Bronchial epithelial cell (primary cell): ENCODE data around the gene SEC22A. TPM values are rescaled to one million over a fixed set of nuclear protein-coding genes. Genes with fewer than 3 reads are reported as not detected.

Experiments used
- DNase-seq: peaks from one replicate; pipeline ENCODE4 v3.0.0-alpha.2; 2010; ENCODE audit warnings: low read depth
- FAIRE-seq: peaks from 2 replicates; lab custom pipeline; 2011; peaks lifted over from hg19 to GRCh38; lab: Jason Lieb, UNC
- H3K27me3 ChIP-seq: 2 replicates; pipeline ENCODE4 v1.5.1; 2011; ENCODE audit warnings: low read length; ENCODE audit not compliant: control insufficient read depth, insufficient read depth
- H3K36me3 ChIP-seq: 2 replicates; pipeline ENCODE4 v1.5.1; 2011; ENCODE audit warnings: low read length; ENCODE audit not compliant: control insufficient read depth, insufficient read depth
- H3K4me3 ChIP-seq: 2 replicates; pipeline ENCODE4 v1.5.1; 2011; ENCODE audit warnings: mild to moderate bottlenecking, low read depth, low read length, control low read depth
- total RNA-seq: library from RNA; depleted of rRNA; stranded (reverse); fragments of >200 nt; gene quantifications from 2 replicates; pipeline ENCODE4 v1.2.1, GENCODE V29; 2014
- TF ChIP-seq, protein P1 (sequence below): IDR thresholded peaks from 2 replicates; pipeline ENCODE4 v1.5.1; 2011; ENCODE audit warnings: mild to moderate bottlenecking, moderate library complexity, low read length, control low read depth, inconsistent platforms; ENCODE audit not compliant: insufficient read depth, severe bottlenecking

The SEC22A gene
- total RNA-seq, 1 donor from 2014 or later, result 44.0 TPM

- no peak for FAIRE-seq
- Histone ChIP-seq H3K4me3 (no peak overlapping the region), H3K27me3 (no peaks in the 10 kb centered on the region), H3K36me3 (no peaks in the 10 kb centered on the region)
- no peak for DNase-seq
- TF ChIP-seq, protein P1, sequence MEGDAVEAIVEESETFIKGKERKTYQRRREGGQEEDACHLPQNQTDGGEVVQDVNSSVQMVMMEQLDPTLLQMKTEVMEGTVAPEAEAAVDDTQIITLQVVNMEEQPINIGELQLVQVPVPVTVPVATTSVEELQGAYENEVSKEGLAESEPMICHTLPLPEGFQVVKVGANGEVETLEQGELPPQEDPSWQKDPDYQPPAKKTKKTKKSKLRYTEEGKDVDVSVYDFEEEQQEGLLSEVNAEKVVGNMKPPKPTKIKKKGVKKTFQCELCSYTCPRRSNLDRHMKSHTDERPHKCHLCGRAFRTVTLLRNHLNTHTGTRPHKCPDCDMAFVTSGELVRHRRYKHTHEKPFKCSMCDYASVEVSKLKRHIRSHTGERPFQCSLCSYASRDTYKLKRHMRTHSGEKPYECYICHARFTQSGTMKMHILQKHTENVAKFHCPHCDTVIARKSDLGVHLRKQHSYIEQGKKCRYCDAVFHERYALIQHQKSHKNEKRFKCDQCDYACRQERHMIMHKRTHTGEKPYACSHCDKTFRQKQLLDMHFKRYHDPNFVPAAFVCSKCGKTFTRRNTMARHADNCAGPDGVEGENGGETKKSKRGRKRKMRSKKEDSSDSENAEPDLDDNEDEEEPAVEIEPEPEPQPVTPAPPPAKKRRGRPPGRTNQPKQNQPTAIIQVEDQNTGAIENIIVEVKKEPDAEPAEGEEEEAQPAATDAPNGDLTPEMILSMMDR, result no peak
Observed at GRCh38 chr3:123289391-123290106, 87.8 kb downstream of the SEC22A start.

DNA sequence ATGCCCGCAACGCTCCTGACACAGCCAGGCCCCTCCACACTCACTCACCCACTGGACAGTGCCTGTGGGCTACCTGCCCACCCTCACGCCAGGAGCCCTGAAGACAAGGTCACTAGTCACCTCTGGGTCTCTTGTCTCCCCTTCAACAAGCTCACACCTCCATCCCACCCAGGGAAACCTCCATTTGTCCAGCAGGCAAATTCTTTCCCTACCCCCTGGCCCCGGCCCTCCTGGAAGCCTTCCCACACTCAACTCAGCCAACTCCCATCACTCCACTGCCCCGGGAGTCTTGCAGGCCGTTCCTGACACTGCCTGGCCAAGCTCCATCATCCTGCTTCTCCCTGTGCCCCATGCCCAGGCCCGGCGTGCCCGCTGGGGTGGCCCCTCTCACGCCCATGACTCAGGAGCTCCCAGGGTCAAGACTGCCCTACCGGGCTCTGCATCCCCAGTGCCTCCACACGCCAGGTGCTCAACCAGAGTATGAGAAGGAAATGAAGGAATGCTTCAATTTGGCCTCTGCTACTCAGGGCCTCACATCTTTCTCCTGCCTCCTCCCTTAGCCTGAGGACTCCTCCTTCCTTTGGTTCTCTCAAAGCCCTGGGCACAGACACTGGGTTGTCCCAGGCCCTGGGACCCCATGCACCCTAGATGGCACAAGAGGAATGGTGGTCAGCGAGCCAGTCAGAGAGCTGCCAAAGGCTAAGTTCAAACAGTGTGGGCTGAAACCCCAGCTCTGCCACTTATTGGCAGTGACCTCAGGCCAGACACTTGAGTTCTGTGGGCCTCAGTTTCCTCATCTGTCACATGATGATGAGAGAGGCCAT, 88.6 kb downstream of the SEC22A start:
- no peak for FAIRE-seq
- Histone ChIP-seq H3K36me3 (no peaks in the 10 kb centered on the region), H3K4me3 (no peak overlapping the region), H3K27me3 (no peaks in the 10 kb centered on the region)
- DNase-seq, result no peak
- TF ChIP-seq, protein P1, result no peak

DNA sequence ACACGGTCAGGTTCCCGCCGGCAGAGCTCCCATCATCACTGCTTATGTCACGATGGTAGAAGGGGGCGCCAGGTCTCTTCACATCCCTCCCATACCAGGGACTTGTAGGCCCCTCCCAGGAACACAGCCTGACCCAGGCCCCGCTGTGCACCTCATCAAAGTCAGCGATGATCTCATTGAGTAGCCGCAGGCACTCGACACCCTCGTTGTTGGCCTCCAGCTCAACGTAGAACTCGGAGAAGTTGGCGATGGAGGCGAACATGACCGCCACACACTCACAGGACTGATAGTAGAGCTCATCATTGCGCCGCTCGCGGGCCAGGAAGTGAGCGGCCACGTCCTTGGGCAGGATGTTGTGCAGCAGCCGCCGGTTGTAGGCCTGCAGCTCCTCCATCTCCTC, 89.2 kb downstream of the SEC22A start:
- FAIRE-seq (no peak), DNase-seq (no peak)
- Histone ChIP-seq H3K36me3 (no peaks in the 10 kb centered on the region), H3K27me3 (no peaks in the 10 kb centered on the region), H3K4me3 (no peak overlapping the region)
- TF ChIP-seq, protein P1, result no peak

GRCh38 chr3:123291404-123291803, 89.7 kb downstream of the SEC22A start:
- FAIRE-seq, result no peak
- TF ChIP-seq, protein P1, result no peak
- DNase-seq, result no peak
- no peaks in the 10 kb centered on the region for H3K27me3 ChIP-seq
- H3K36me3 ChIP-seq, result no peaks in the 10 kb centered on the region
- H3K4me3 ChIP-seq, result no peak overlapping the region

GRCh38 chr3:123292321-123293310, 90.9 kb downstream of the SEC22A start:
- TF ChIP-seq, protein P1, result no peak
- FAIRE-seq, result no peak
- Histone ChIP-seq H3K27me3 (no peaks in the 10 kb centered on the region), H3K4me3 (no peak overlapping the region), H3K36me3 (no peaks in the 10 kb centered on the region)
- DNase-seq, result no peak
